Kidney epithelial cell (primary cell): ENCODE results near the gene IP6K3. TPM values are rescaled to one million over a fixed set of nuclear protein-coding genes. Genes with fewer than 3 reads are reported as not detected.

ENCODE experiments used
- DNase-seq: peaks from one replicate; pipeline ENCODE4 v3.0.0-alpha.2; 2010; ENCODE audit warnings: low read depth
- H3K27me3 ChIP-seq: 2 replicates; pipeline ENCODE4 v1.6.0; 2011; ENCODE audit warnings: low read length; ENCODE audit not compliant: control insufficient read depth, insufficient read depth
- H3K36me3 ChIP-seq: 2 replicates; pipeline ENCODE4 v1.5.1; 2011; ENCODE audit warnings: low read length; ENCODE audit not compliant: control insufficient read depth, insufficient read depth
- H3K4me3 ChIP-seq: 2 replicates; pipeline ENCODE4 v1.5.1; 2011; ENCODE audit warnings: low read depth, mild to moderate bottlenecking, control low read depth, low read length
- CTCF ChIP-seq: IDR thresholded peaks from 2 replicates; pipeline ENCODE4 v1.5.1; 2011; ENCODE audit warnings: mild to moderate bottlenecking, moderate library complexity, low read length, control low read depth, inconsistent platforms; ENCODE audit not compliant: insufficient read depth, poor library complexity, severe bottlenecking
- total RNA-seq: library from RNA; depleted of rRNA; stranded (reverse); fragments of >200 nt; gene quantifications from 2 replicates; pipeline ENCODE4 v1.2.3, GENCODE V29; 2015

Gene IP6K3
- total RNA-seq, 1 donor from 2014 or later: 0.29 TPM

- H3K4me3 ChIP-seq: no peak overlapping the region
- H3K27me3 ChIP-seq: peaks cover 2% of the 10 kb centered on the region
- no peaks in the 10 kb centered on the region for H3K36me3 ChIP-seq
- TF ChIP-seq CTCF: no peak
- no peak for DNase-seq
These were observed 7.8 kb downstream of the IP6K3 start for GRCh38 chr6:33738879-33739278.

GRCh38 chr6:33738153-33738552 lies 8.6 kb downstream of the IP6K3 start:
- TF ChIP-seq CTCF: no peak
- H3K36me3 ChIP-seq: no peaks in the 10 kb centered on the region
- peaks cover 2% of the 10 kb centered on the region for H3K27me3 ChIP-seq
- DNase-seq: no peak
- no peak overlapping the region for H3K4me3 ChIP-seq

- no peaks in the 10 kb centered on the region for H3K36me3 ChIP-seq
- TF ChIP-seq CTCF: no peak
- DNase-seq: no peak
- no peaks in the 10 kb centered on the region for H3K27me3 ChIP-seq
- H3K4me3 ChIP-seq: no peak overlapping the region
These were observed 9.3 kb downstream of the IP6K3 start for GRCh38 chr6:33737267-33738026.

GRCh38 chr6:33735216-33735615 lies 11.5 kb downstream of the IP6K3 start:
- no peaks in the 10 kb centered on the region for H3K27me3 ChIP-seq
- no peaks in the 10 kb centered on the region for H3K36me3 ChIP-seq
- no peak for TF ChIP-seq CTCF
- no peak overlapping the region for H3K4me3 ChIP-seq
- no peak for DNase-seq

GRCh38 chr6:33733709-33734007 lies 13.0 kb downstream of the IP6K3 start:
- Histone ChIP-seq H3K27me3 (no peaks in the 10 kb centered on the region), H3K36me3 (no peaks in the 10 kb centered on the region), H3K4me3 (no peak overlapping the region)
- DNase-seq: no peak
- TF ChIP-seq CTCF: no peak
